Spleen (tissue), 7 donors: Measurements from ENCODE around the gene ATP7B.

Source experiments
- POLR2A ChIP-seq, 3 donors: fragments of 450-650 bp; IDR thresholded peaks; one replicate each; pipeline ENCODE4 v1.5.1; 2017; ENCODE audit warnings: antibody characterized with exemption in 3 of 3, mild to moderate bottlenecking in 1 of 3
- TF ChIP-seq, protein P1 (sequence below), 11 experiments: fragments of 200-600 bp in 7 of 11; fragments of 450-650 bp in 4 of 11; sonication (generic) in 4 of 11; IDR thresholded peaks in 8 of 11; conservative IDR thresholded peaks in 3 of 11; 1 replicate in 7 of 11; 2 replicates in 4 of 11; pipeline versions ENCODE4 v1.4.0 to v1.8.0; 2016 to 2021; ENCODE audit warnings: antibody characterized with exemption in 11 of 11, inconsistent platforms in 4 of 11, mild to moderate bottlenecking in 1 of 11
- donor health status: DM: no; HTN: no; CAD: no; lungs with moderate emphysema.
- donor health status: DM: no; HTN: no; CAD: no.
- donor health status: DM: no; HTN: no; CAD: no.

DNA sequence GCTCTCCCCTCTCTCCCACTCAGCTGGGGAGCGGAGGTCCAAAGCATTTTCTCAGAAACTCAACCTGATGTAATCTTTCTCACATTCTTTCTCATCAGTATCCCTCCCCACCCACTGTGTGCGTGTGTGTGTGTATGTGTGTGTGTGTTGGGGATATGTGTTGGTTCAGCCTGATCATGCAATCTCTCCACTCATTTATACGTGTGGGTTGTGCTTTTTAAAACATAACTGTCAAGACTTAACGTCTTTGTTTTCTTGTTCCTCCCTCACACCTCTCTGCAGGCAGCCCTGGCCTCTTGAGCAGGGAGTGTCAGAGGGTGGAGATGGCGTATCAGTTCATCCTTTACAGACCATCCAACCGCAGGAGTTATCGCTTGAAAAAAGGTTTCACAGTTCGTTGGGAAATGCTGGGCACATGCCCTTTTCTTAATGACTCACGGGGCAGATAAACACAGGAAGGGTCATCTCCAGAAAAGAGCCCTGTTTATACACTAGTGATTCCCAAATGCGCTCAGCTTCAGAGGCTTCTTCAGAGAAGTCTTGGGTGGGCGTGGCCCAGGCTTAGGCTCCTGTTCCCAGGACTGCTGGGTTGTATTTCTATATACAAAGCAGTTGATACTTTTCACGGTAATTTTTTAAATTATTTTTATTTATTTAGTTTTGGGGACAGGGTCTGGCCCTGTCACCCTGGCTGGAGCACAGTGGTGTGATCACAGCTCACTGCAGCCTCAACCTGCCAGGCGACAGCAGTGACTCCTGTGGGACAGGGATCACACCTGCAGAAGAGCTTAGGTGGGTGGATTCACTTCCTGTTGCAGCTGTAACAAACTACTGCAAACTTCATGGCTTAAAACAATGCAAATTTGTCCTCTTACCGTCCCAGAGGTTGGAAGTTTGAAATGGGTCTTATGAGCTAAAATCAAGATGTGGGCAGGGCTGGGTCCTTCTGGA is 89.2 kb downstream of the ATP7B start:
- TF ChIP-seq, protein P1, sequence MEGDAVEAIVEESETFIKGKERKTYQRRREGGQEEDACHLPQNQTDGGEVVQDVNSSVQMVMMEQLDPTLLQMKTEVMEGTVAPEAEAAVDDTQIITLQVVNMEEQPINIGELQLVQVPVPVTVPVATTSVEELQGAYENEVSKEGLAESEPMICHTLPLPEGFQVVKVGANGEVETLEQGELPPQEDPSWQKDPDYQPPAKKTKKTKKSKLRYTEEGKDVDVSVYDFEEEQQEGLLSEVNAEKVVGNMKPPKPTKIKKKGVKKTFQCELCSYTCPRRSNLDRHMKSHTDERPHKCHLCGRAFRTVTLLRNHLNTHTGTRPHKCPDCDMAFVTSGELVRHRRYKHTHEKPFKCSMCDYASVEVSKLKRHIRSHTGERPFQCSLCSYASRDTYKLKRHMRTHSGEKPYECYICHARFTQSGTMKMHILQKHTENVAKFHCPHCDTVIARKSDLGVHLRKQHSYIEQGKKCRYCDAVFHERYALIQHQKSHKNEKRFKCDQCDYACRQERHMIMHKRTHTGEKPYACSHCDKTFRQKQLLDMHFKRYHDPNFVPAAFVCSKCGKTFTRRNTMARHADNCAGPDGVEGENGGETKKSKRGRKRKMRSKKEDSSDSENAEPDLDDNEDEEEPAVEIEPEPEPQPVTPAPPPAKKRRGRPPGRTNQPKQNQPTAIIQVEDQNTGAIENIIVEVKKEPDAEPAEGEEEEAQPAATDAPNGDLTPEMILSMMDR (IDR thresholded peaks at IDR 0.05 in 8 of 11, conservative IDR thresholded peaks at IDR 0.05 in 3 of 11): no peak
- TF ChIP-seq POLR2A (IDR thresholded peaks at IDR 0.05): no peak
